ENCODE measurements around the gene TTC13. TPM values are rescaled to one million over a fixed set of nuclear protein-coding genes. Genes with fewer than 3 reads are reported as not detected.
A peak's percentile ranks its signal among the peaks of the same experiment; 100 is the strongest.

The TTC13 gene
- total and polyA plus RNA-seq, 4 donors: 6.0 to 22.6 (median 14.7) TPM

DNA sequence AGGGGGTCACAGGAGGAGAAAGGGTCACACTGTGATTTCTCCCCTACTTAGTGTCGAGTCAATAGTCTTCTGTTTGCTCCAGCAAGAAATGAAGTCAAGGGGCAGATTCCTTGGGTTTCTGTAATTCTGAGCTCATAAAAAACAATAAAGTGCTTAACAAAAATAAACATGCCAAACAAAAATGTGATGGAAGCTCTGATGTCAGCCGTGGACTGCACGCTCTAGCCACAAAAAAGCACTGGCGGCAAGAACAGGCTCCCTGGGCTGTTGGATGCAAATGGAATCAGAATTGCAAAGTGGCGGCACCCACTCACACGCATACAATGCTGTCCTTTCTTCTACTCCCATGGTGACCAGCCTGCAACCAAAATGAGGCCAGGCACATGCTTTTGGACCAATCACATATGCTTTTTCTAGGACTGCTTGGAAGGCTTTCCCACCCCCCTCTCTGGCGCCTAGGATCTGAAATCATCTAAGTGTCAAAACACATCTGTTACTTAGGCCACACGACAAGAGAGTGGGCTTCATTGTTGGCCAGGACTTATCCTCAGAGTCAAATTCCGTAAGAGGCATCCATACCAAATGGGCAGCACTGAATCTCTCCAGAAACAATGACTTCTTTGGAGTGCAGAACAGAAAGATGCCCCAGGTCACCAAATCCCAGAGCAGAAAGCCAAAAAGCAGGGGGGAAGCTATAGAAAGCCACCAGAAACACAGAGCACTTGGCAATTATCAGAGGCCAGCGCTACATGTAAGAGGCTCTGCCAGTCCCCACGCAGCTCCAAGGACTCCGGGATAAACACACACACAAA lies 119.5 kb downstream of the TTC13 start:
- Histone ChIP-seq H3K27me3 (ENCODE audit: control insufficient read depth in 1 of 2, insufficient read depth in 2 of 2, low read length in 1 of 2) (no peaks in the 10 kb centered on the region), H3K27ac (ENCODE audit: low read depth in 1 of 2, low read length in 2 of 2) (peak overlapping the region; percentile 92 to 96), H3K36me3 (ENCODE audit: control insufficient read depth in 1 of 2, insufficient read depth in 2 of 2, low read length in 1 of 2) (peaks cover 2 to 5% of the 10 kb centered on the region in 2 donors), H3K4me1 (ENCODE audit: control insufficient read depth in 1 of 2, insufficient read depth in 2 of 2, low read length in 2 of 2) (peaks cover 4 to 12% of the 10 kb centered on the region in 2 donors), H3K9me3 (ENCODE audit: control insufficient read depth, low read length) (no peaks in the 10 kb centered on the region), H3K4me3 (ENCODE audit: low read length in 2 of 2) (no peak overlapping the region)
- intact Hi-C loops (cut with DNase I): no loop called here
- ATAC-seq (ENCODE audit: low FRiP score) (no peak), DNase-seq (peak in 1 of 2 donors; percentile 67)
- WGBS, 2 donors: 11 to 18% methylated on average over 12 of the region's 12 CpGs

- ATAC-seq (ENCODE audit: low FRiP score): no peak
- Histone ChIP-seq H3K4me3 (ENCODE audit: low read length in 2 of 2) (no peak overlapping the region), H3K4me1 (ENCODE audit: control insufficient read depth in 1 of 2, insufficient read depth in 2 of 2, low read length in 2 of 2) (peaks cover 4 to 12% of the 10 kb centered on the region in 2 donors), H3K36me3 (ENCODE audit: control insufficient read depth in 1 of 2, insufficient read depth in 2 of 2, low read length in 1 of 2) (peaks cover 2 to 5% of the 10 kb centered on the region in 2 donors), H3K27ac (ENCODE audit: low read depth in 1 of 2, low read length in 2 of 2) (peak overlapping the region; percentile 92 to 96), H3K27me3 (ENCODE audit: control insufficient read depth in 1 of 2, insufficient read depth in 2 of 2, low read length in 1 of 2) (no peaks in the 10 kb centered on the region), H3K9me3 (ENCODE audit: control insufficient read depth, low read length) (no peaks in the 10 kb centered on the region)
- no peak for DNase-seq
- WGBS, 2 donors: 60 to 66% methylated on average over 7 of the region's 7 CpGs
- intact Hi-C loops (cut with DNase I): no loop called here
These were observed 120.3 kb downstream of the TTC13 start for GRCh38 chr1:230858236-230858820.

GRCh38 chr1:230857822-230858221 lies 120.8 kb downstream of the TTC13 start:
- Histone ChIP-seq H3K9me3 (ENCODE audit: control insufficient read depth, low read length) (no peaks in the 10 kb centered on the region), H3K36me3 (ENCODE audit: control insufficient read depth in 1 of 2, insufficient read depth in 2 of 2, low read length in 1 of 2) (peaks cover 4 to 5% of the 10 kb centered on the region in 2 donors), H3K4me1 (ENCODE audit: control insufficient read depth in 1 of 2, insufficient read depth in 2 of 2, low read length in 2 of 2) (peaks cover 4 to 12% of the 10 kb centered on the region in 2 donors), H3K27ac (ENCODE audit: low read depth in 1 of 2, low read length in 2 of 2) (peak overlapping the region; percentile 90 to 96), H3K27me3 (ENCODE audit: control insufficient read depth in 1 of 2, insufficient read depth in 2 of 2, low read length in 1 of 2) (no peaks in the 10 kb centered on the region), H3K4me3 (ENCODE audit: low read length in 2 of 2) (no peak overlapping the region)
- intact Hi-C loops (cut with DNase I): no loop called here
- ATAC-seq (ENCODE audit: low FRiP score) (no peak), DNase-seq (no peak)
- WGBS, 2 donors: 5 to 11% methylated on average over 1 of the region's 1 CpG

DNA sequence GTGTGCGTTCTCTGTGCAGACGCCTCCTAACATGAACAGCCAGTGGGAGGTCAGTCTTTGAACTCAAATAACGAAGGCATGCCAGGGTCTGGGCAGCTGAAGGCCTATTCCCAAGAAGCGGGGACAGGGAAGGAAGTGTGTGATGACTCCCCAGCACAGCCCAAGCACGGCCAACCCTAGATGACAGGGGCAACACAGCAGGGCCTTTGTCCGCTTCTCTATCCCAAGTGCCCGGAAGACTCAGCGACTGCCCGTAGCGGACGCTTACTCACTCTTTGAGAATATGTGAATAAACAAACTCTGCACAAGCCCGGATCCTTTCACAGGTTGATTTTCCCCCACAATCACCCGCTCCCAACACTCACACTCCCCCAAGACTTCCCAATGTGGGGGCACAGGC lies 121.6 kb downstream of the TTC13 start:
- Histone ChIP-seq H3K4me1 (ENCODE audit: control insufficient read depth in 1 of 2, insufficient read depth in 2 of 2, low read length in 2 of 2) (peaks cover 4 to 13% of the 10 kb centered on the region in 2 donors), H3K9me3 (ENCODE audit: control insufficient read depth, low read length) (no peaks in the 10 kb centered on the region), H3K4me3 (ENCODE audit: low read length in 2 of 2) (no peak overlapping the region), H3K27me3 (ENCODE audit: control insufficient read depth in 1 of 2, insufficient read depth in 2 of 2, low read length in 1 of 2) (no peaks in the 10 kb centered on the region), H3K27ac (ENCODE audit: low read depth in 1 of 2, low read length in 2 of 2) (peak overlapping the region; percentile 96 to 97), H3K36me3 (ENCODE audit: control insufficient read depth in 1 of 2, insufficient read depth in 2 of 2, low read length in 1 of 2) (peaks cover 5% of the 10 kb centered on the region in 2 donors)
- ATAC-seq (ENCODE audit: low FRiP score): peak; percentile 33
- intact Hi-C loops (cut with DNase I): no loop called here
- WGBS, 2 donors: 4 to 14% methylated on average over 13 of the region's 13 CpGs
- peak; percentile 81 to 85 for DNase-seq

Other genes with a start within 250 kb of the TTC13 start
- not detected for gene CAPN9, start 231.5 kb downstream of the TTC13 start, total RNA-seq
- gene CAPN9, start 231.5 kb downstream of the TTC13 start, polyA plus RNA-seq: 1 to 10 TPM in 1 of 2 donors, under 1 TPM in 1; 0.46 to 6.0 TPM
- 100 to 1,000 TPM; 117 to 172 TPM for gene C1orf198, start 110.3 kb downstream of the TTC13 start, total RNA-seq
- 100 to 1,000 TPM in 1 of 2 donors, 10 to 100 TPM in 1; 61.2 to 110 TPM for gene C1orf198, start 110.3 kb downstream of the TTC13 start, polyA plus RNA-seq
- 10 to 100 TPM; 10.7 to 12.2 TPM for gene ARV1, start 233 bp upstream of the TTC13 start, total RNA-seq
- gene ARV1, start 233 bp upstream of the TTC13 start, polyA plus RNA-seq: 10 to 100 TPM; 11.6 to 19.6 TPM
- gene FAM89A, start 61.4 kb upstream of the TTC13 start, total RNA-seq: 10 to 100 TPM; 10.1 to 11.5 TPM
- 1 to 10 TPM; 3.6 to 6.0 TPM for gene FAM89A, start 61.4 kb upstream of the TTC13 start, polyA plus RNA-seq
- not detected for gene TRIM67, start 183.2 kb upstream of the TTC13 start, total RNA-seq
- gene TRIM67, start 183.2 kb upstream of the TTC13 start, polyA plus RNA-seq: under 1 TPM in 1 of 2 donors, not detected in 1; under 0.01 TPM